Naive B cell (primary cell): Measurements from ENCODE around the gene SPIN2B. TPM values are rescaled to one million over a fixed set of nuclear protein-coding genes. Genes with fewer than 3 reads are reported as not detected.
"Not testable (repeated sequence)": the region's sequence is repeated elsewhere in the genome, so short reads cannot be mapped to it uniquely, and the experiment has no call there.

ENCODE experiments used
- ATAC-seq, 2 donors: fragments of 150-1000 bp; cut with Tn5 transposase; 2 replicates each; pipeline ENCODE4 v1.10.0; 2021; ENCODE audit warnings: low read depth in 2 of 2, mild to moderate bottlenecking in 2 of 2, moderate library complexity in 2 of 2
- DNase-seq: peaks from one replicate; pipeline ENCODE4 v3.0.0; 2022
- H3K27ac Mint-ChIP-seq, 6 donors: one replicate each; pipeline ENCODE4 v1.8.0; 2020 to 2022; ENCODE audit warnings: mild to moderate bottlenecking in 6 of 6, mixed read lengths in 6 of 6, moderate library complexity in 5 of 6, inconsistent platforms in 2 of 6
- H3K27me3 Mint-ChIP-seq, 3 donors: one replicate each; pipeline ENCODE4 v1.8.0; 2021 to 2022; ENCODE audit warnings: mixed read lengths in 3 of 3, mild to moderate bottlenecking in 1 of 3
- H3K36me3 Mint-ChIP-seq, 2 donors: one replicate each; pipeline ENCODE4 v1.8.0; 2020 to 2022; ENCODE audit warnings: mixed read lengths in 2 of 2, inconsistent platforms in 1 of 2, mild to moderate bottlenecking in 1 of 2
- H3K4me1 Mint-ChIP-seq, 3 donors: one replicate each; pipeline ENCODE4 v1.8.0; 2020 to 2022; ENCODE audit warnings: mixed read lengths in 3 of 3, inconsistent platforms in 1 of 3, mild to moderate bottlenecking in 1 of 3, moderate library complexity in 1 of 3
- H3K4me3 Mint-ChIP-seq, 8 donors: one replicate each; pipeline ENCODE4 v1.8.0; 2020 to 2022; ENCODE audit warnings: mild to moderate bottlenecking in 8 of 8, mixed read lengths in 8 of 8, moderate library complexity in 8 of 8, inconsistent platforms in 2 of 8
- H3K9me3 Mint-ChIP-seq, 7 donors: one replicate each; pipeline ENCODE4 v1.8.0; 2020 to 2022; ENCODE audit warnings: mixed read lengths in 7 of 7, mild to moderate bottlenecking in 5 of 7, inconsistent platforms in 2 of 7, moderate library complexity in 1 of 7
- polyA plus RNA-seq, 6 donors: library from polyadenylated mRNA; unstranded; fragments of 300-500 nt; fragmentation: Illumina TruSeq; gene quantifications; one replicate each; pipeline ENCODE4 v1.2.3, GENCODE V29; 2021; ENCODE audit warnings: low read depth in 6 of 6

SPIN2B gene
- polyA plus RNA-seq = 10 to 100 TPM in 5 of 6 donors, 1 to 10 TPM in 1; 9.8 to 14.4 (median 13.2) TPM

GRCh38 chrX:57121162-57121755 is at the start of gene SPIN2B:
Gene SPIN2B, minus strand, starts transcription at chrX:57121548.
- ATAC-seq (peak; percentile 95 to 98), DNase-seq (peak; percentile 68)
- H3K4me3 Mint-ChIP-seq = peak within 1 kb of the TSS; percentile 91 to 98 (median 94)
- peaks cover 0 to 8% (median 0%) of the 10 kb centered on the region in 7 donors for H3K9me3 Mint-ChIP-seq
- H3K36me3 Mint-ChIP-seq = no peaks in the 10 kb centered on the region
- H3K27ac Mint-ChIP-seq = peak within 1 kb of the TSS; percentile 88 to 97 (median 92)
- peaks cover 0 to 23% (median 20%) of the 10 kb centered on the region in 3 donors for H3K4me1 Mint-ChIP-seq
- no peaks in the 10 kb centered on the region for H3K27me3 Mint-ChIP-seq

GRCh38 chrX:57156397-57157049 is 35.2 kb upstream of the SPIN2B start:
- no peak for DNase-seq
- Mint-ChIP-seq H3K4me1 (peaks cover 0 to 4% (median 0%) of the 10 kb centered on the region in 3 donors), H3K27me3 (no peaks in the 10 kb centered on the region), H3K4me3 (no peak overlapping the region), H3K36me3 (peaks cover 27 to 29% of the 10 kb centered on the region in 2 donors), H3K9me3 (peaks cover 3 to 52% (median 25%) of the 10 kb centered on the region in 7 donors), H3K27ac (no peak overlapping the region)
- no peak for ATAC-seq

- peaks cover 3 to 55% (median 31%) of the 10 kb centered on the region in 7 donors for H3K9me3 Mint-ChIP-seq
- peaks cover 0 to 4% (median 0%) of the 10 kb centered on the region in 3 donors for H3K4me1 Mint-ChIP-seq
- no peak overlapping the region for H3K4me3 Mint-ChIP-seq
- peak overlapping the region in 1 of 6 donors; percentile 16 for H3K27ac Mint-ChIP-seq
- no peaks in the 10 kb centered on the region for H3K27me3 Mint-ChIP-seq
- H3K36me3 Mint-ChIP-seq = peaks cover 32 to 41% of the 10 kb centered on the region in 2 donors
- DNase-seq = no peak
- no peak for ATAC-seq
These were observed 33.8 kb upstream of the SPIN2B start for GRCh38 chrX:57155171-57155570.

GRCh38 chrX:57152222-57152621 is 30.9 kb upstream of the SPIN2B start:
- H3K4me1 Mint-ChIP-seq, H3K4me3 Mint-ChIP-seq, ATAC-seq, H3K27ac Mint-ChIP-seq, DNase-seq, H3K27me3 Mint-ChIP-seq: not testable (repeated sequence)
- Mint-ChIP-seq H3K9me3 (peaks cover 3 to 47% (median 33%) of the 10 kb centered on the region in 7 donors), H3K36me3 (peaks cover 46 to 56% of the 10 kb centered on the region in 2 donors)

- no peak for DNase-seq
- Mint-ChIP-seq H3K27ac (no peak overlapping the region), H3K9me3 (peaks cover 0 to 4% (median 0%) of the 10 kb centered on the region in 7 donors), H3K4me3 (no peak overlapping the region), H3K4me1 (peaks cover 5 to 9% (median 6%) of the 10 kb centered on the region in 3 donors), H3K36me3 (no peaks in the 10 kb centered on the region), H3K27me3 (peaks cover 0 to 8% (median 0%) of the 10 kb centered on the region in 3 donors)
- ATAC-seq = no peak
These were observed 17.3 kb upstream of the SPIN2B start for GRCh38 chrX:57138674-57139073.

- H3K27me3 Mint-ChIP-seq = peaks cover 0 to 8% (median 0%) of the 10 kb centered on the region in 3 donors
- H3K4me3 Mint-ChIP-seq = peak overlapping the region in 1 of 8 donors; percentile 52
These were observed 16.2 kb upstream of the SPIN2B start for GRCh38 chrX:57137501-57137900.

GRCh38 chrX:57137073-57137472 is 15.7 kb upstream of the SPIN2B start, which contains the start of gene SPIN2A:
Gene SPIN2A, minus strand, starts transcription at chrX:57137397. Its CDS starts 800 bp downstream, at chrX:57136597.
- not testable (repeated sequence) for ATAC-seq, H3K4me1 Mint-ChIP-seq, H3K27me3 Mint-ChIP-seq, H3K36me3 Mint-ChIP-seq, DNase-seq, H3K9me3 Mint-ChIP-seq
- peak within 1 kb of the TSS in 1 of 8 donors; percentile 52 for H3K4me3 Mint-ChIP-seq
- peak within 1 kb of the TSS in 2 of 6 donors; percentile 3 to 30 for H3K27ac Mint-ChIP-seq

More at GRCh38 chrX:57137501-57137900, 16.2 kb upstream of the SPIN2B start:
- Mint-ChIP-seq H3K4me1 (peaks cover 5 to 8% (median 6%) of the 10 kb centered on the region in 3 donors), H3K36me3 (no peaks in the 10 kb centered on the region), H3K9me3 (peaks cover 0 to 4% (median 0%) of the 10 kb centered on the region in 7 donors), H3K27ac (peak overlapping the region in 1 of 6 donors; percentile 3)
- ATAC-seq (no peak), DNase-seq (no peak)

- DNase-seq, H3K27ac Mint-ChIP-seq, H3K27me3 Mint-ChIP-seq, H3K36me3 Mint-ChIP-seq, H3K4me1 Mint-ChIP-seq, H3K9me3 Mint-ChIP-seq, H3K4me3 Mint-ChIP-seq, ATAC-seq: not testable (repeated sequence)
These were observed 15.2 kb upstream of the SPIN2B start for GRCh38 chrX:57136589-57136988.

- ATAC-seq = no peak
- Mint-ChIP-seq H3K36me3 (no peaks in the 10 kb centered on the region), H3K4me1 (no peaks in the 10 kb centered on the region), H3K27me3 (peaks cover 0 to 8% (median 0%) of the 10 kb centered on the region in 3 donors), H3K4me3 (no peak overlapping the region), H3K9me3 (peaks cover 0 to 4% (median 0%) of the 10 kb centered on the region in 7 donors), H3K27ac (no peak overlapping the region)
- DNase-seq = no peak
These were observed 13.9 kb upstream of the SPIN2B start for GRCh38 chrX:57135287-57135686.

GRCh38 chrX:57134702-57135101 is 13.4 kb upstream of the SPIN2B start:
- Mint-ChIP-seq H3K27ac (peak overlapping the region in 2 of 6 donors; percentile 21 to 56), H3K27me3 (peaks cover 0 to 8% (median 0%) of the 10 kb centered on the region in 3 donors), H3K4me1 (no peaks in the 10 kb centered on the region), H3K4me3 (no peak overlapping the region), H3K36me3 (no peaks in the 10 kb centered on the region), H3K9me3 (peaks cover 0 to 4% (median 0%) of the 10 kb centered on the region in 7 donors)
- DNase-seq = no peak
- no peak for ATAC-seq

- H3K9me3 Mint-ChIP-seq = peaks cover 0 to 4% (median 0%) of the 10 kb centered on the region in 7 donors
- no peaks in the 10 kb centered on the region for H3K36me3 Mint-ChIP-seq
- DNase-seq (no peak), ATAC-seq (no peak)
- H3K27me3 Mint-ChIP-seq = peaks cover 0 to 8% (median 0%) of the 10 kb centered on the region in 3 donors
- no peak overlapping the region for H3K4me3 Mint-ChIP-seq
- H3K27ac Mint-ChIP-seq = no peak overlapping the region
- no peaks in the 10 kb centered on the region for H3K4me1 Mint-ChIP-seq
These were observed 12.4 kb upstream of the SPIN2B start for GRCh38 chrX:57133706-57134105.

- H3K36me3 Mint-ChIP-seq, H3K9me3 Mint-ChIP-seq, H3K4me3 Mint-ChIP-seq, H3K27ac Mint-ChIP-seq, DNase-seq, ATAC-seq, H3K27me3 Mint-ChIP-seq, H3K4me1 Mint-ChIP-seq: not testable (repeated sequence)
These were observed 11.9 kb upstream of the SPIN2B start for GRCh38 chrX:57133284-57133683.

- Mint-ChIP-seq H3K9me3 (peaks cover 0 to 4% (median 0%) of the 10 kb centered on the region in 7 donors), H3K27me3 (no peaks in the 10 kb centered on the region), H3K27ac (no peak overlapping the region), H3K36me3 (no peaks in the 10 kb centered on the region), H3K4me3 (no peak overlapping the region), H3K4me1 (no peaks in the 10 kb centered on the region)
- DNase-seq = no peak
- ATAC-seq = no peak
These were observed 10.7 kb upstream of the SPIN2B start for GRCh38 chrX:57132046-57132445.
